ENCODE measurements around the gene S100A13. TPM values are rescaled to one million over a fixed set of nuclear protein-coding genes. Genes with fewer than 3 reads are reported as not detected.

The S100A13 gene
- total RNA-seq, 1 experiment from 2014 or later, result 111 TPM

GRCh38 chr1:153635872-153636271 is 8.6 kb upstream of the S100A13 start:
- BruUV-seq (replicated peaks), result no TSS peak
- no peak for TF ChIP-seq SIN3A (IDR thresholded peaks at IDR 0.05; ENCODE audit: borderline replicate concordance, insufficient read depth, low read depth, low read length)
- TF ChIP-seq POLR2AphosphoS5 (IDR thresholded peaks at IDR 0.05; ENCODE audit: low read depth, low read length), result no peak
- TF ChIP-seq CTCF (IDR thresholded peaks at IDR 0.05), result no peak
- no peak for TF ChIP-seq REST (IDR thresholded peaks at IDR 0.05; ENCODE audit: insufficient read depth in 1 of 2, low read depth in 2 of 2, low read length in 1 of 2)
- TF ChIP-seq TCF7L2 (IDR thresholded peaks at IDR 0.05; ENCODE audit: low read depth, low read length), result no peak

GRCh38 chr1:153633754-153634665 is 6.7 kb upstream of the S100A13 start, which contains the start of gene CHTOP:
Gene CHTOP (plus strand): TSS chr1:153634066. CDS start chr1:153636589, 2,523 bp downstream.
- in situ Hi-C loops (cut with HindIII; ENCODE audit: low pct_unique_long_range_greater_than_20kb, low sequenced_read_pairs) (no loop called here), intact Hi-C loops (cut with micrococcal nuclease; ENCODE audit: unreplicated experiment) (no loop called here)
- ChIA-PET CTCF (interaction anchor here (0.6 to 1.6 kb wide), 6 partner anchors 21 to 123 kb away, joined by 4 to 7 read pairs (median 5); partner anchors contain the start of gene S100A16), POLR2A (interaction anchor here (0.6 to 1.6 kb wide), 13 partner anchors 9 to 119 kb away, joined by 3 to 6 read pairs (median 3); partner anchors contain the start of gene S100A14)
- ATAC-seq (peak; percentile 95), DNase-seq (ENCODE audit: low read depth, low spot score) (peak; percentile 97)
- peak within 1 kb of the TSS; percentile 75 to 93 for H3K4me3 ChIP-seq (ENCODE audit: low read depth in 2 of 2, low read length in 2 of 2)
- H3K4me1 ChIP-seq (ENCODE audit: control insufficient read depth, insufficient read depth, low read length), result peaks cover 17% of the 10 kb centered on the region
- no peaks in the 10 kb centered on the region for H3K9me3 ChIP-seq (ENCODE audit: control insufficient read depth, insufficient read depth, low read depth, low read length)
- H3K27me3 ChIP-seq (ENCODE audit: control insufficient read depth, insufficient read depth, low read length), result no peaks in the 10 kb centered on the region
- H3K27ac ChIP-seq (ENCODE audit: low read length), result peak within 1 kb of the TSS; percentile 92
- TSS peak; percentile 83 for BruUV-seq (replicated peaks)
- no peak for TF ChIP-seq REST (IDR thresholded peaks at IDR 0.05; ENCODE audit: insufficient read depth in 1 of 2, low read depth in 2 of 2, low read length in 1 of 2)
- peak; percentile 32; the same call in 1 of the 2 replicates for TF ChIP-seq SIN3A (IDR thresholded peaks at IDR 0.05; ENCODE audit: borderline replicate concordance, insufficient read depth, low read depth, low read length)
- no peak for TF ChIP-seq CTCF (IDR thresholded peaks at IDR 0.05)
- TF ChIP-seq TCF7L2 (IDR thresholded peaks at IDR 0.05; ENCODE audit: low read depth, low read length), result no peak; the same call in 1 of the 2 replicates
- TF ChIP-seq POLR2AphosphoS5 (IDR thresholded peaks at IDR 0.05; ENCODE audit: low read depth, low read length), result peak; percentile 89
- H3K36me3 ChIP-seq (ENCODE audit: control insufficient read depth, insufficient read depth, low read length), result peaks cover 21% of the 10 kb centered on the region

More at GRCh38 chr1:153635872-153636271, 8.6 kb upstream of the S100A13 start:
- Histone ChIP-seq H3K27ac (ENCODE audit: low read length) (peak overlapping the region; percentile 92), H3K27me3 (ENCODE audit: control insufficient read depth, insufficient read depth, low read length) (no peaks in the 10 kb centered on the region), H3K36me3 (ENCODE audit: control insufficient read depth, insufficient read depth, low read length) (peaks cover 30% of the 10 kb centered on the region), H3K4me3 (ENCODE audit: low read depth in 2 of 2, low read length in 2 of 2) (peak overlapping the region; percentile 75 to 93), H3K4me1 (ENCODE audit: control insufficient read depth, insufficient read depth, low read length) (peaks cover 15% of the 10 kb centered on the region), H3K9me3 (ENCODE audit: control insufficient read depth, insufficient read depth, low read depth, low read length) (no peaks in the 10 kb centered on the region)
- ATAC-seq (no peak), DNase-seq (ENCODE audit: low read depth, low spot score) (no peak)
- ChIA-PET POLR2A (no interaction called here), CTCF (no interaction called here)
- in situ Hi-C loops (cut with HindIII; ENCODE audit: low pct_unique_long_range_greater_than_20kb, low sequenced_read_pairs) (no loop called here), intact Hi-C loops (cut with micrococcal nuclease; ENCODE audit: unreplicated experiment) (no loop called here)

Data from Panc1 (cell line).